GF-D8 (cell line): ENCODE results near the gene PRKCB.

Experiments
- DNase-seq: peaks from one replicate; lab custom pipeline; 2025; lab: John Stamatoyannopoulos, UW

PRKCB gene

DNA sequence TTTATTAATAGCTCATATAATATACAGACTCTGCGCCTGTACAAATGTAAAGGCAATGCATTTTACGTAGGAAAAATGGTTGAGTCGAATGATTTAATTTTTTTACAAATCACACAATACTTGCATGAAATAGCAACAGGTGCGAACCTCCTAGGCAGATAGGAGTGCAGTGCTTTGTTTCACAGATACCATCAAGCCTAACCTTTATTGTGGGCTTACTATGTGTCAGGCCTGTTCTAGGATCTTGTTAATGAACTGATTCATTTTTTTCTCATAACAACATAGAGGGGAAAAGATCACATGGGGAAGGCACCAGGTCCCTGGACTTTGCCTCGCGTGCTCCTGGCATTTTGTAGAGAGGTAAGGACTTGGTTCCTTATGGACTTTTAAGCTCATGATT, 107.8 kb downstream of the PRKCB start:
- DNase-seq: no peak

DNA sequence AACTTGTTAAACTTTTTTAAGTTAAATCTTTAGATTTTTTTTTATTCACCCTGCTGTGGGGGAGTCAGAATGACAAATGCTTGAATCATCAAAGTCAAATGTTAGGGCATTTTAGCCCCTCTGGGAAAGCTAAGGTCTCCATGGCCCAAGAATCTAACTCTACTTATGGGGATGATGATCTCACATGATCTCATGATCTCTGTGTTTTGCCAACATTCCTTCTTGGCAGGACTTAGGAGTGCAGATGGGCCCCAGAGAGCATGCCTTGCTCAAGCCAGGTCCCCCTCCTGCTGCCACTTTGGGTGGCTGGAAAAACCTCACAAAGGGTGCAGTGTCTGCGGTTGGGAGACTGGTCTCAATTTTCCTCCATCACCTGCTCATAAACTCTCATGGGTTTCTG, 108.6 kb downstream of the PRKCB start:
- DNase-seq: no peak

DNA sequence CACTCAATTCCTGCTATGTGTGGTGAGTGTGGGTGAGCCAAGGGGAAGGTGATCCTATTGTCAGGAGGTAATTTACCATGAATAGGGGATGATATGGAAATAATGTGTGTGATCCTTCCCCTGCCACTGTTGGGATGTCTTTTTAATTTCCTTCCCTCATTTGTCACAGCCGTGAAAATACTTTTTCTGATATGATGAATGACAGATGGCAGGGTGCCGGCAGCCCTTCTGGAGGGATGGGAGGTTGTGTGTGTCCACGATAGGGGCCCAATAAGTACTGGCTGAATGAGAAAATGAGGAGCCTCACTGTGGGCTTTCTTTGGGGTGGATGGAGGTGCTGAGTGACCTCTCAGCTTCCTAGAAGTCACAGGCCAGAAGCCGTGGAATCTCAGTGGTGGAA, 109.5 kb downstream of the PRKCB start:
- no peak for DNase-seq

DNA sequence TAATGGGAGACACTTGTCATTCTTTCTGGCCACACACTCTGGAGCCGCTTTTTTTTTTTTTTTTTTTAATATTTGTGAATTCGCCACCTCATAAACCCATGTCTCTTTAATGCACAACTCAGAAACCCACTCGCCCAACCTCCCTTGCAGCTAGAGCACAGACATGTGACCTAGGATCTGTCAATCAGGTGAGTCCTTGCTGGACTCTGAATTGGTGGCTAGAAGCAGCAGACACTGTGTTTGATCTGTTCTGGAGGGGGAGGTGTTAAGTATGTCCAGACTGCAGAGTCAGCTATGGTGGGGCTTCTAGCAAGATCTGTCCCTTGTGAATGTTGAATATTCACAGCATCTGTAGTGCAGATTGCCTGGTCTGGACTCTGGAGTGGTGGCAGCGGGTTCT, 112.1 kb downstream of the PRKCB start:
- DNase-seq: no peak

DNA sequence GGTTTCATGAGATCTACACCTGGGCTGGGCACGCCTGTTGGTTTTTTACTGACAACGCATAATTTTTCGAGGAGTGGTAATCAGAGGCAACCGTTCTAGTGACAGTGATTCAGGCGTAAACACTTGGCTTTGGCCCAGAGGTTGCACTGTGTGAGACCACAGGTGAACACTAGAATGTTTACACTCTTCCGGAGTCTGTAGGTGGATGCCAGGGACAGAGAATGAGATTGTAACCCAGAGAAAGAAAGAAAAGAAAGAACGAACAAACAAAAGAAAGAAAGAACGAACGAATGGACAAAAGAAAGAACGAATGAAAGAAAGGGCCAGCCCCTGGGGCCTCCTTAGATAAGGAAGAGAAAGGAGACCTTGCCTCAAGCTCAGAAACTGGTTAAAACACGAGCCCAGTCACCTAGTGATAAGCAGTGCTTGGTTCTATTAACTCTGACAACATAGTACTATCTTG, 113.2 kb downstream of the PRKCB start:
- no peak for DNase-seq

DNA sequence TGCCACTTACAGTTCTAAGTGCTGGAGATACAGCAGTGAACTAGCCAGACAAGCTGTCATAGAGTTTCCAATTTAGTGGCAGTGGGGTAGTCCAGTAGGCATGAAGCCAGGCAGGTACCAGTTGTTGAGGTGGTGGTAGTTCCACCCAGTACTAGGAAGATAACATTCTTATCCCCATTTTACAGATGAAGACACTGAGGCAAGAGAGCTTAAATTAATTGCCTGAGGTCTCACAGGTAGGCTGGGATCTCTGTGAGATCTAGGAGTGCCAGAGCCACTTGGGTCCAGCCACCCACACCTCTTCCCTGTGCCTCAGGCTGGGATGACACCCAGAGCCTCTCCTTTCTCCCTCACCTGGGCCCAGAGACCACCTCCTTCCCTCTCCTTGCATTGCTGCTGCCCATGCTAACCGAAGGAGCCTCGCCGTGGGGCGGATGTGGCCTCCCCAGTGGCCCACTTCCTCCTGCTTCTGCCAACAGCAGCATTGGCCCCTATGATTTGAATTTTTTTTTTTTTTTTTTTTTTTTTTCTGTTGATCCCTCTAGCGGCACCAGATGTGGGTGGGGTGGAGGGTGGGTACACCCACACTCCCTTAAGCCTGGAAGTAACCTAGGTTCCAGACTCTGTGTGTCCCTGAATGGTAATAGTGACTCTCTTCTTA, 114.0 kb downstream of the PRKCB start:
- DNase-seq: no peak

DNA sequence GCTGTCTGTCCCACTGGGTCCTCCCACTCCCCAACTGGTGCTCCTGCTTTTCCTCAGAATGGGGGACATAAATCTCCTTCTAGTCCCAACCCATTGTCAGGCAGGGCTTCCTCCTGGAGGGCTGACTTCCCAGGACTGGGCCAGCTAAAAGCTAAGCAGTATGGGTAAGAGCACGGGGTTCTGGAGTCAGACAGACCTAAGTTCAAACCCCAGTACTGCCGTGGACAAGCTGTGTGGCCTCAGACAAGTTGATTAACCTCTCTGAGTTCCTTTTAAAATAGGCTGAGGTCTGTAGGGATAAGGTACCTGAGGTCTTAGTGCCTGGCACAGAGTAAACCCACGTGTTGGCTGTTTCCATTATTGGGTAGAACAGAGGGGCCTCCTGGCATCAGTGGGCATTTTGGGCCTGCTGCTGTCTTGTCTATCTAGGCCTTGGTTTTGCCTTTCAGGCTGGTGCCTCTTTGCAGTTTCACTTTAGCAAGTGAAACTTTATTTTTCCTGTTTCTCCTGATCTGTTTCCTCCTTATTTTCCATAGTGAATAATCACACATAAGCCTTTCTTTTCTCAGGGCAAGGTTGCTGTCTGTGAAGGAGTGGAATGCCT, 114.6 kb downstream of the PRKCB start:
- DNase-seq: no peak

DNA sequence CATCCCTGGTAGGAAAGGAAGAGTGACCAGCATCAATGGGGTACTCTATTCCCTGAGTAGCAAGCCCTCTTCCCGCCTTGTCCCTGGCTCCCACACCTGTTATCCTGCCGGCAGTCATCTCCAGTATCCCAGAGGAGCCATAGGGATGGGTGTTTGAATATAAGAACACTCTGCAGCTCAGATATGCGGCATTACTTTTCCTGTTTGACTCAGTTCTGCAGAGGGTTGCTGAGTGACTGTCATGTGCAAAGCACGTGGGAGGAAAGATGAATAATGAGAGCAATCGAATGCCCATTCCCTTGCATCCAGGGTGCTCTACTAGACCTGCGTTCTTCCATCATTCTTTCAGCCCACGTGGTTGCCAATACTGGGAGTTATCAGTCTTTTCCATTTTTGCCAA, 115.1 kb downstream of the PRKCB start:
- DNase-seq: no peak

DNA sequence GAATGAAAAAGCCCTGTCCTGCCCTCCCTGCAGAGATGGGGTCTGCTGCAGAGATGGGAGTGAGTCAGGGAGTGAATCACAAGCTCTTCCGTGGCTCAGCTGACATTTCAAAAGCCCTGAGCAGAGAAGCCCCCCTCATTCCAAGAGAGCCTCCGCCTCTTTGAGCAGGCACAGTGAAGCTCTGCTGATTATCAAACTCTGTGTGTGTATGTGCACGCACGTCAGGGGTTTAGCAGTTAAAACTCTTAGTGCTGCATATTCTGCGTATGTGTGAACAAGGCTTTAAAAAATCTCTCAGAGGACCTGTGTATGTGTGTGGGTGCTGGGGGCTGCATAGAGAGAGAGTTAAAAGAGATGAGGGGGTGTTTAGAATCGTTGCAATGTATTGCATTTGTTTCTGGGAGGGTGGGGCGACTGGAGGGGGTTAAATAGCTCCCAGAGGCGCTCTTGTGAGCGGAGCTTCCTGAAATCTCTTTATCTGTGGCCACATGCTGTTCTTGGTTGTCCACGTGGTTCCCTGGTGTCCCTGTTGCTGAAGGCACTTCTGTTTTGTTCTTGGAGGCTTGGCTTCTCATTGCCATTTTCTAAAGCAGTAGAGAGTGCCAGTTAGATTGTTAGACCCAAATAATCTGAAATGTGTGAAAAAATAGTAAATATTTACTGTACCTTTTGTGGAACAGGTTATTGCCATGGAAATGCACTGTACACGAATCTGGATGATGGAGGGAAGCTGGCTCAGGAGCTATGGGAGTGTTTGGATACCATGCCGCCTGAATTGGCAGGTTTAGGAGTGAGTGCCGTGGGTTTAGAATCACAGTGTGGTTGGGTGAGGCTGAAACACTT, 116.6 kb downstream of the PRKCB start:
- peak; percentile 80 for DNase-seq

DNA sequence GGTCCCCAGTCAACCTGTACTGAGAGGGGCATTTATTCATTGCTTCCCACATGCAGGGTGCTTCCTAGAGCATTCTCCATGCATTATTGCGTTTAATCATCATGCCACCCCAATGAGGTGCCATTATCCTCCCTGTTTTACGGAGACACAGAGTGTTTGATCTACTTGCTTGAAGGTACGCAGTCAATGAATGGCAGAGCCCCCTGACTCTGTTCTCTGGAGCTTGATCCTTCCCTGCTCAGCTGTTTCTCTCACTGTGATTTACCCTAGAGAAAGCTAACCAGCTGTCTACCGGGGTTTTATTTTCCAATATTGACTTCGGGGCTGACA, 117.2 kb downstream of the PRKCB start:
- no peak for DNase-seq

DNA sequence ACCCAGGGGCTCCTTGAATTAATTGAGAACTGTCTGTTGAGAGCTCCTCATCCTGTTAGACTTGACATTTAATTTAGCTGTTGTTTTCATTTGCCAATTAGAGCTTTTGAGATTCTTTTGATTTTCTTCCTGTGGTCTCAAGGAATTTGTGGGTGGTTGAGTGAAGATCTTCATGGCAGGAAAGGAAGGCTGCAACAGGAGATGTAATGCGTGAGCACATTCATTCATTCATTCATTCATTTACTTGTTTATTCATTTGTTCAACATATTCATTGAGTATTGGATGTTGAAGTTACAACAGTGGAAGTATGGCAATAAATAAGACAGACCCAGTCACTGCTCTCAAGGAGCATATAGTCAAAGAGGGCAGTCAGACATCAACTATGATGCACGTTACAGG, 117.7 kb downstream of the PRKCB start:
- no peak for DNase-seq

DNA sequence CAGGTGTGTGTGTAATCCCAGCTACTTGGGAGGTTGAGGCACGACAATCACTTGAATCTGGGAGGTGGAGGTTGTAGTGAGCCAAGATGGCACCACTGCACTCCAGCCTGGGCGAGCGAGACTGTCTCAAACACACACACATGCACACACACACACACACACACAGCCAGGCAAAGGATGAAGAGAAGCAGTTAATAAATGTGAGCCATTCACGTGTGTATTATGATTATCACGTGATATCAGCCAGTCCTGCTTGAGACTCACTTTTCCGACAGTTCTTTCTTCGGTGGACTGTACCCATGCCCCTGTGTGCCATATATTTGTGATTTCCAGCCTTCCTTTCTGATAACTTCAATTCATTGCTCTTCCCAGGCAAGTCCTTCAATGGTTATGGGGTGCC, 119.3 kb downstream of the PRKCB start:
- no peak for DNase-seq

DNA sequence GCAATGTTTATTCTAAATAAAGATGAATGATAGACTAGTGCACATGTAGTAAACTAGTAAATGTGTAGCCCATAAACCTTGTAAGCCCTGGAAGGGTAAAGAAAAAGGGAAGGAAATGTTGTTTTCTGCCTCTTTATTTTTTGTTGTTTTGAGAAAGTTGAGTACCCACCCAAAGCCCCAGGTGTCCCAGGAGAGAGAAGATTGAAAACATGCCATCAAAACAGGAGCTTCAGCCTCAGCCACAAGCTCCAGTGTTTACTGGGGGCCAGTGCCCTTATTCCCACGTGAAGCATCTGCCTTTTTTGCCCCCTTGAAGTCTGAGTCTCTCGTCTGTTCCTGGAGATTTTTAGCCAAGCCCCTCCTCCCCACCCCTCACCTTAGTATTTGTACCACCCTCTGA, 121.5 kb downstream of the PRKCB start:
- no peak for DNase-seq

DNA sequence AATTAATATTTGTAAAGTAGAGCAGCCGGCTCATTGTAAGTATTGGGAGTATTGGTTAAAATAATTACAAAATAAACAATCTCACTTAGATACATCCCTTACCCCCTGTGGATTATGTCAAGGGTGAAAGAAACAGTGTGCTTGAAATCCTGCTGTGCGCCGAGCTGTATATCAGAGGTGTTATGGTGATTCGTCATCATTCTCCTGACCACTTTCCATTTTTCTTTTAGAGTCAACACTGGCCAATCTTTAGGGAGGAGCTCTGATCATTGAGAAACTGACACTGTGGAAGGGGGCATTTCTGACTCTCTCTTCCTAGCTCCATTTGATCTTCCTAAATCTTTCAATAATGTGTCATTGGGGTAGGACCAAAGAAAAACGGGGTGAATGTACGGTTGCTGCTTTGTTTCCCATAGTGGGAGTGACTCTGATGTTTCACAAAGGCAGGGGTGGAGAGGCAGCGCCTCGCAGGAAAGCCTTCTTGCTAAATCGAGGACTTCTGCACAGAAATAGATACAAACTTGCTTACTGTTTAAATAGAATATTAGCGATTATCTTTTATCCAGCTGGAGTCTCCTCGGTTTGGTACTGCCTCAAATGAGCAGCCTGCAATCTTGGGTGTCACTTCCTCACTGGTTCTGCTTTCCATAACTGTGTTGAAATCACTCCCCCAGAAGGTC, 123.4 kb downstream of the PRKCB start:
- no peak for DNase-seq

DNA sequence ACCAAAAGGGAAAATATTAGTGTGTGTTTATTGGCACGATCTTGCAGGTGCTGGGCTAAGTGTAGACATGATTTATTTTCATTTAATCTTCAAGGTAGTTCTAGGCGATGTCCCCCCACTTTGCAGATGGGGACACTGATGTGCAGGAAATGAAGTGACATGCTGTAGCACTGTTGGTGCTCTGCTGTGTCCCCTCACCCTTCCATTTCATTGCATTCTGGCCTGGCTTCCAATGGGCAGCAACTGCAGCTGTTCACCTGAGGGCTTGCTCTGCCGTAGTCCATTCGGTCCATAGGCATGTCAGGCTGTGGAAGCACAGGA, 123.9 kb downstream of the PRKCB start:
- DNase-seq: no peak

DNA sequence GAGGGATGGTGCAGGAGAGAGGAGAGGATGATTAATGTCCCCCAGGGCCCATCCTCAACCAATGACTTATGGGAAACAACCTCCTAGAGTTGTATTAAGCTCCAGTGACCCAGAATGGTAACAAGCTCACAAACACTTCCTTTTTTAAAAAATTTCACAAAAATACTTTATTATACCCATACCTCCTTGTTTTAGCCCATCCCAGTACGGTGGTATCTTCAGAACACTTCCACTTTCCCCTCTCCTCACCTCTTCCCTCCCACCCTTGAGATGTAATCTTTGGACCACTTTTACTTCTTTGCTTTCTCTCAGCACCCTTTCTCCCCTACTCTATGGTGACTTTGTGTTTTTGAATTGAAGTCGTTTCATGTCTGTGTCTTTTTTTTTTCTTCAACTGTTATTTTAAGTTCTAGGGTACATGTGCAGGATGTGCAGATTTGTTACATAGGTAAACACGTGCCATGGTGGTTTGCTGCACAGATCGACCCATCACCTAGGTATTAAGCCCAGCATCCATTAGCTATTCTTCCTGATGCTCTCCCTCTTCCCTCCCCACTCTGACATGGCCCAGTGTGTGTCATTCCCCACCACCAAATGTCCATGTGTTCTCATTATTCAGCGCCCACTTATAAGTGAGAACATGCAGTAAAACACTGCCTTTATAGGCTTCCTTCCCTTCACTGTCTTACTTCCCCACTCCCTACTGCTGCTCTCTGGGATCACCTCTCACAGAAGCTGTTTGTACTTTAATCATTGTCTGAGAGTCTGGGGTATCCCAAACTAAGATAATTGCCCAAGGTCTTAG, 124.5 kb downstream of the PRKCB start:
- no peak for DNase-seq

DNA sequence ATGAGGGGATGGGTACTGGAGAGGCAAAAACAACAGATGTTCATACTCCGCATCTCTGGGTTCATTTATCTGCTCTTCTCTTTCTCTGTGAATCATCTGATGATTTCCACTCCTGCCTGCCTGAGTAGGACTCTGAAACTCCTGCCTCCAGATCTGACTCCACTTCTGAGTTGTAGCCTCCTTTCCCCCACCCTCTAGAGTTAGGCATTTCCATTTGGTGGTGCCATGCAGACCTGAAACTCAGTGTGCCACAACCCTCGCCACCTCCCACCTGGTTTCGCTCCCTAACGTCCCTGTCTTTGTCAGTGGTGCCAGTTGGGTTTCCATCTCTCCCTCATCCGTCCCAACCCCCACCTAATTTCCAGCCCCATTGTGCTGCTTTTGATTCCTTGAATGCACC, 126.2 kb downstream of the PRKCB start:
- no peak for DNase-seq

DNA sequence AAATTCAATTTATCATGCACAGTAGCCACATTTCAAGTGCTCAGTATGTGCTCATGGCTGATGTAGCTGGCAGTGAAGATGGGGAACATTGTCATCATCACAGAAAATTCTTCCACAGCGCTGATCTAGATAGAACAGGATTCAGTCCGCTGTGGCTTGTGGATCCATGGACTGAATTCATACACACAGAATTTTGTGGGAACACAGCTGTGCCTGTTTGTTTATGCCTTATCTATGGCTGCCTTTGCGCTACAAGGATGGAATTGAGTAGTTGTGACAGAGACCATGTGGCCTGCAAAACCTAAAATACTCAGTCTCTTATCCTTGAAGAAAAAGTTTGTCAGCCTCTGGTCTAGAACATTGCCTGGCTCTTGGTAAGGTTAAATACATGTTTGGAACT, 128.4 kb downstream of the PRKCB start:
- no peak for DNase-seq

DNA sequence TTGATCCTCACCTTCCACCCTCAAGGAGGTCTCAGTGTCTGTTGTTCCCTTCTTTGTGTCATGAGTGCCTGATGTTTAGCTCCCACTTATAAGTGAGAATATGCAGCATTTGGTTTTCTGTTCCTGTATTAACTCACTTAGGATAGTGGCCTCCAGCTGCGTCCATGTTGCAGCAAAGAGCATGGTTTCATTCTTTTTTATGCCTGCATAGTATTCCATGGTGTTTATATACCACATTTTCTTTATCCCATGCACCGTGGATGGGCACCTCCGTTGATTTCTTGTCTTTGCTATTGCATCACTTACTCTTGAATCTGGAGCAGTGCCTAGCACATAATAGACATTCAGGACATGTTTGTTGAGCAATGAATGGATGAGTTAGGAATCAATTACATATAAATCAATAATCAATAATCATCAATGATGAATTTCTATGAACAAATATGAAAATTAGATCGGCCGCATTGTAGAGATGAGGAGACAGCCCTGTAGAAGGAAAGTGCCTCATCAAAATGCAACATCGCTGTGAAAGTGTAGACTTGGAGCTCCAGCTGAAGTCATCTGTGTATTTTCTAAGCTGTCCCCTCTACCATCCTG, 129.5 kb downstream of the PRKCB start:
- no peak for DNase-seq

DNA sequence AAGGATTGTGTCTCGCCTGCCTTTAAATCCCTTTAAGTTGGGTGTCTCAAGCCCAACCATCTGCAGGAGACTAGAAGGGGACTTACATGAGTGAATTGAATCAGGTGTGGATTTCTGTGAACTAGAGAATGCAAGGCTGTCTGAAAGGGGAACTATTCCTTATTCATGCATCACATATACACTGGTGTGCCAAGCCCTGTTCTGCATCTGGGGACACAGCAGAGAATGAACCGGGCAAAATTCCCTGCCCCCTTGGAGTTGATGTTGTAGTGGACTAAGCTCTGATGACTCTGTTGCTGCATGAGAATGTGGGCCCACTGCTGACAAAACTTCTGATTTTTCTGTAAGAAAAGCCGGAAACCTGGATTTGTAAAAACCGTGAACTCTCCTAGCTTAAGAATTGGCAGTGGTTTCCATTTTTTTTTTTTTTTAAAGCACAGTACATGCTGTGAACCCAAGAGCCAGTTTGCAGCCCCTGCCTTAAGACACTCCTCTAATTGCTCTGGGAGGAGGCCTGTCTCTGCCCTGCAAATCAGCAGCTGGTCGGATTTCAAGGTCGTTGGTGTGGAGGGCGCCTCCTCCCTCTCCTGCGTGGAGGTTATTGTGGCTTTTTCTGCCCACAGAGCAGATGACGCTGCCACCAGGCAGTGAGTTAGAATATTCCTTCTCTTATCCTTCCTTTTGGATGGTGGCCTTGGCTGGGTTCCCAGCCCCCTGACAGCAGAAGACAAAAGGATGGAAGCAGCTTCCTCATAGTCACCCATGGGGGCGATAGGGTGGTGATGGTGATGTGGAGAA, 131.0 kb downstream of the PRKCB start:
- DNase-seq: no peak

DNA sequence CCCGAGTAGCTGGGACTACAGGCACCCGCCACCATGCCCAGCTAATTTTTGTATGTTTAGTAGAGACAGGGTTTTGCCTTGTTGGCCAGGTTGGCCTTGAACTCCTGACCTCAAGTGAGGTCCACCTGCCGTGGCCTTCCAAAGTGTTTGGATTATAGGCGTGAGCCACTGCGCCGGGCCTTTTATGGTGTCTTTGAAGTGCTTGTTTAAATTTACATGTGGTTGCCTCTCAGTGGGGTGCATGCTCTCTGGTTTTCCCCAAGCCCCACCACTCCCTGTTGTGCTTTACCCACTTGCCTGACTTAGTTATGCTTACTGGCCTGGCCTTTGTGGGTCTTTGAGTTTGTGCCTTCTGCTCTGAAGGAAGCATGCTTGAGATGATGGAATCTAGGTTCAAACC, 132.0 kb downstream of the PRKCB start:
- DNase-seq: no peak
